Measurements from ENCODE around the gene ADSS1.

DNA sequence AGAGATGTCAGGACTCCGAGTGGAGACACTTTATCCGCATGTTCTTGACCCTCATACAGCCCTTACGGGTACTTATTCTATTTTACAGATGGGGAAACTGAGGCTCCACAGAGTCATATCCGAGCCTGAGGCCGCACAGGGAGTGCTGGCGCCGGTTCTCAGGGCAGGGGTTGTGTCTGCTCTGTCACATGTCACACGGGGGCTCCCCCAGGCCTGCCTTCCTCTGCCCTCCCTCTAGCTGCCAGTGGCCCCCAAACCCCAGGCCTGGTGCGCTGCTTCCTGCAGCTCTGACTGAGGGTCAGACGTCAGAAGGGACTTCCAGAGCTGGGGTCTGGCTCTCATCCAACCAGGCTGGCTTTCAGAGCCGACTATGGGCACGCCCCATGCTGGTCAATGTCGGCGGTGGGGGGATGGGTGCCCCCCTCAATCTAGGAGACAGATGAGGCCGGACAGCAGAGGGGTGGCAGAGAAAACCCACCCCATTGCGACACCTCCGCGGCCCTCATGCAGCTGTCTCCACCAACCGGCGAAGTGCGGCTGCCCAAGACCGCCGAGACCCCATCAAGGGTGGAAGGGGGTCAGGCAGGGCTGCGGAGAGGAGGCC is 35.4 kb upstream of the ADSS1 start:
- TF ChIP-seq, protein P1, sequence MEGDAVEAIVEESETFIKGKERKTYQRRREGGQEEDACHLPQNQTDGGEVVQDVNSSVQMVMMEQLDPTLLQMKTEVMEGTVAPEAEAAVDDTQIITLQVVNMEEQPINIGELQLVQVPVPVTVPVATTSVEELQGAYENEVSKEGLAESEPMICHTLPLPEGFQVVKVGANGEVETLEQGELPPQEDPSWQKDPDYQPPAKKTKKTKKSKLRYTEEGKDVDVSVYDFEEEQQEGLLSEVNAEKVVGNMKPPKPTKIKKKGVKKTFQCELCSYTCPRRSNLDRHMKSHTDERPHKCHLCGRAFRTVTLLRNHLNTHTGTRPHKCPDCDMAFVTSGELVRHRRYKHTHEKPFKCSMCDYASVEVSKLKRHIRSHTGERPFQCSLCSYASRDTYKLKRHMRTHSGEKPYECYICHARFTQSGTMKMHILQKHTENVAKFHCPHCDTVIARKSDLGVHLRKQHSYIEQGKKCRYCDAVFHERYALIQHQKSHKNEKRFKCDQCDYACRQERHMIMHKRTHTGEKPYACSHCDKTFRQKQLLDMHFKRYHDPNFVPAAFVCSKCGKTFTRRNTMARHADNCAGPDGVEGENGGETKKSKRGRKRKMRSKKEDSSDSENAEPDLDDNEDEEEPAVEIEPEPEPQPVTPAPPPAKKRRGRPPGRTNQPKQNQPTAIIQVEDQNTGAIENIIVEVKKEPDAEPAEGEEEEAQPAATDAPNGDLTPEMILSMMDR (IDR thresholded peaks at IDR 0.05), result no peak
- TF ChIP-seq POLR2A (IDR thresholded peaks at IDR 0.05), result no peak

Measured in Peyer's patch (tissue), 4 donors.